ENCODE results near the gene GUSB.
"Not testable (repeated sequence)": the region's sequence is repeated elsewhere in the genome, so short reads cannot be mapped to it uniquely, and the experiment has no call there.

GUSB gene

DNA sequence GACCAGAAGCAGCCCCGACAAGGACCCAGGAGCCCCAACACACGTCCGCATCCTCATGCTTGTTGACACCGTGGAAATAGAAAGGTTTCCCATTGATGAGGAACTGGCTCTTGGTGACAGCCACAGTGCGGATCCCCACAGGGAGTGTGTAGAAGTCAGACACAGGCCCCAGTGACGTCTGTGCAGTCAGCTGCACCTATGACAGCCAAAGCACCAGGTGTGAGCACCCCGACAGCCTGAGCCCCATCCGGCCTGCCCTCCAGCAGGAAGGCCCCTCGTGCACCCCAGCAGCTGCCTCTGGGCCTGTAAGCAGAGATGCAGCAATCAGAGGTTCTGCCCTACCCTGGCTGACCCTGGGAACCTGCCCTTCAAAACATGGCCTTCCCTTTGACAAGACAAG lies 7.1 kb downstream of the GUSB start:
- DNase-seq: no peak

DNA sequence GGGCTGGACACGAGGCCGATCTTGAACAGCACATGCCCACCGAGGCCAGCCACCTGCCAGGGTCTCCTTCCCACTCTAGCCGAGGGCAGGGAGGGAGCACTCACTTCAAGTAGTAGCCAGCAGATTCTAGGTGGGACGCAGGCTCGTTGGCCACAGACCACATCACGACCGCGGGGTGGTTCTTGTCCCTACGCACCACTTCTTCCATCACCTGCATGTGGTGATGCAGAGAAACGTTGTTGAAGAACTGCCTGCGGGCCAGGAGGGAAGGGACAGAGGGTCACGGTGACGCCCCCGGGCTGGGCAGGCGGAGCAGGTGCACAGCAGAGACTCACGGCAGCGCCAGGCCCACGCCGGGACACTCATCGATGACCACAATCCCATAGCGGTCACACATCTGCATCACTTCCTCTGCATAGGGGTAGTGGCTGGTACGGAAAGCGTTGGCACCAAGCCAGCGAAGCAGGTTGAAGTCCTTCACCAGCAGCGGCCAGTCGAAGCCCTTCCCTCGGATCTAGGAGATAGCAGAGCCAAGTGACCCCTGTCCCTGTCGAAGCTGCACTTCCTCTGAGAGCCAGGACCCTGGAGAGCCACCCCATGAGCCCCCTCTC lies 7.7 kb downstream of the GUSB start:
- DNase-seq: no peak

DNA sequence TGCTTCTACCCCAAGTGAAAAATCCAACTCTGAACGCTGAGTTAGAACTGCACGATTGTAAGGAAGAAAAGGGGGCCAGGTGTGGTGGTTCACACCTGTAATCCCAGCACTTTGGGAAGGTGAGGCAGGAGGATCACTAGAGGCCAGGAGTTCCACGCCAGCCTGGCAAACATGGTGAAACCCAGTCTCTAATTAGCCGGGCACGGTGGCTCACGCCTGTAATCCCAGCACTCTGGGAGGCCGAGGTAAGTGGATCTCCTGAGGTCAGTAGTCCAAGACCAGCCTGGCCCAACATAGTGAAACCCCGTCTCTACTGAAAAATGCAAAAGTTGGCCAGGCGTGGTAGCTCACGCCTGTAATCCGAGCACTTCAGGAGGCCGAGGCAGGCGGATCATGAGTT lies 9.0 kb downstream of the GUSB start:
- DNase-seq: no peak

DNA sequence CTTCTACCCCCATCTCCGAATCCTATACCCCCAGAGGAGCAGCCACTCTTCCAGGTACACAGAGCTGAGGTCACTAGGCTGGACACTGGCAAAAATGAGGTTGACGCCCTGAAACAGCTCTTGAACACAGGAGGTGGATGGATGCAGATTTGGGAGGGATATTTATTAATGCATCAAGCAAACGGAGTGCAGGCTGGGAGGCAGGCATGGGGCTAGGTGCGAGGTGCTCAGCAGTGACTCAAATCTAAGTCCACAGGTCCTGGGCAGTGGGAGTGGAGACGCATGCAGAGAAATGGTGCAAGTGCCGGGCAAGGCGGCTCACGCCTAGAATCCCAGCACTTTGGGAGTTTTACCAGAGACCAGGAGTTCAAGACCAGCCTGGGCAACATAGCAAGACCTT lies 11.0 kb downstream of the GUSB start:
- no peak for DNase-seq

DNA sequence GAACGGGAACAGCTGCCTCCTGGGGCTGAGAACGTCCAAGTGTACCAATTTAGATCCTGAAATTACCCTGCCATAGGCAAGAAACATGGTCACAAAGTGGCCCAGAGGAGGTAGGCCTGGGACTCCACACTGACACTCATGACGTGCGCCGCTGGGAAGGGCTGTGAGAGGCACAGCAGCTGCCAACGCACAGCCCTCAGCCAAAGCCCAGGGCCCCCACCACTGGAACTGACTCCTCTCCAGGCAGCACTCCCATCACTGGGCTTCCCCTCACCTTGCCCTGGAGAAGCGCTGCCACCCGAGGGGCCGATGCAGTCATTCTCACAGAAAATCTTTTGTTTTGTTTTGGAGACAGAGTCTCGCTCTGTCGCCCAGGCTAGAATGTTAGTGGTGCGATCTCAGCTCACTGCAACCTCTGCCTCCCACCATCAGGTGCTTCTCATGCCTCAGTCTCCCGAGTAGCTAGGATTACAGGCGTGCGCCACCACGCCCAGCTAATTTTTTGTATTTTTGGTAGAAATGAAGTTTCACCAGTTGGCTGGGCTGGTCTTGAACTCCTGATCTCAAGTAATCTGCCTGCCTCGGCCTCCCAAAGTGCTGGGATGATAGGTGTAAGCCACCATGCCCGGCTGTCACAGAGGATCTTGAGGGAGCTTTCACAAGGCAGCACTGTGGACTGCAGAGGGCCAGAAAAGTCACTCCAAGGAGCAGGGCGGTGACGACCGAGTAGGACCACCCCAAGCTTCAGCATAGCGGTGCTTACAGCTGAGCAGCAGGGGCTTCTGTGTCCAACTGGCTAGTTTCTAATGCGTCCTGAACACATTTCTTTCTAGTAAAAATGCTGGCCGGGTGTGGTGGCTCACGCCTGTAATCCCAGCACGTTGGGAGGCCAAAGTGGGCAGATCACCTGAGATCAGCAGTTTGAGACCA lies 13.5 kb downstream of the GUSB start:
- no peak for DNase-seq

DNA sequence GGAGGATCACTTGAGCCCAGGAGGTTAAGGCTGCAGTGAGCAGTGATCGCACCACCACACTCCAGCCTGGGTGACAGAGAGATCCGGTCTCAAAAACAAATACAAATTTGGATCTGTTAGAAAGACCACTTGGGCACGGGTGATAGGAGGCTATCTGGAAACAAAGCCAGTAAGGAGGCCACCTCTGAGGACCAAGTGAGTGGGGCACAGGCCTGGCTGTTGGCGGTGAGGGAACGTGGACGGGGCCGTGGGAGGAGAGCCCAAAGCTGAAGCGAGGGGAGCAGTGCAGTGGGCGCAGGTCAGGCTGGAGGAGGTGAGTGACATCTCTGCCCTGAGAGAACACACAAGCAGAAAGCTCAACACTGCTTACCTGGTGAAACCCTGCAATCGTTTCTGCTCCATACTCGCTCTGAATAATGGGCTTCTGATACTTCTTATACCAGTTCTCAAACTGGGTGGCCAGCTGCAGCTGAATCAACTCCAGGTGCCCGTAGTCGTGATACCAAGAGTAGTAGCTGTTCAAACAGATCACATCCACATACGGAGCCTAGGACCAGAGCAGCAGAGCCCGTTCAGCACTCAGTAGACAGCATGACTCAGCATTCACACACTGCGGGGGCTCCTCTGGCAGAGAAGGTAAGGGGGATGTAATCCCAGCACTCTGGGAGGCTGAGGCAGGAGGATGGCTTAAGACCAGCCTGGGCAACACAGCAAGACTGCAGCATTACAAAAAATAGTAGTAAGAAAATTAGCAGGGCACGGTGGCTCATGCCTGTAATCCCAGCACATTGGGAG lies 14.5 kb downstream of the GUSB start:
- DNase-seq: no peak

DNA sequence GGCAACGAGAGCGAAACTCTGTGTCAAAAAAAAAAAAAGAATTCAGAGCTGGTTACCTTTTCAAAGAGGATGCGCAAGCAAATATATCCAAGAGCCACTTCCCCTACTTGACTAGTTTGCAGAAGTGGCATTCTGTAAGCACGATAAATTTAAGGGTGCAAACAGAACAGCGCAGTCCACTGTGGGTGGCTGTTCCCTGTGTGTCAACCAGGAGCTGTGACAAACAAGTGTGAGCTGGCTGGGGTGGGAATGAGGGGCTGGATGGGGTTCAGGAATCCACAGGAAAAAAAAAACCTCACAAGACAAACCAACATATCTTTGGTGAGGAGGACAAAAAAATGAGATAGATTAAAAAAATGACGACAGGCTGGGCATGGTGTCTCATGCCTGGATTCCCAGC lies 15.9 kb downstream of the GUSB start:
- DNase-seq: no peak

DNA sequence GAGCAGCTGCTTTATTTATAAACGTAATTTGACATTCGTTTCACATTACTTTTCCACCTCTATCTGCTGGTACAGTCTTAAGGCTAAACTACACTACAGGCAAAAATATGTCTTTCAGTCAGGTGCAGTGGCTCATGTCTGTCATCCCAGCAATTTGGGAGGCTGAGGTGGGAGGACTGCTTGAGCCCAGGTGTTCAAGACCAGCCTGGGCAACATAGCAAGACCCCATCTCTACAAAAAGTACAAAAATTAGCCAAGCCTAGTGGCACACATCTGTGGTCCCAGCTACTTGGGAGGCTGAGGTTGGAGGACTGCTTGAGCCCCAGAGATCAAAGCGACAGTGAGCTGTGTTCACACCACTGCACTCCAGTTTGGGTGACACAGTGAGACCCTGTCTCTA lies 17.3 kb downstream of the GUSB start:
- DNase-seq: not testable (repeated sequence)

DNA sequence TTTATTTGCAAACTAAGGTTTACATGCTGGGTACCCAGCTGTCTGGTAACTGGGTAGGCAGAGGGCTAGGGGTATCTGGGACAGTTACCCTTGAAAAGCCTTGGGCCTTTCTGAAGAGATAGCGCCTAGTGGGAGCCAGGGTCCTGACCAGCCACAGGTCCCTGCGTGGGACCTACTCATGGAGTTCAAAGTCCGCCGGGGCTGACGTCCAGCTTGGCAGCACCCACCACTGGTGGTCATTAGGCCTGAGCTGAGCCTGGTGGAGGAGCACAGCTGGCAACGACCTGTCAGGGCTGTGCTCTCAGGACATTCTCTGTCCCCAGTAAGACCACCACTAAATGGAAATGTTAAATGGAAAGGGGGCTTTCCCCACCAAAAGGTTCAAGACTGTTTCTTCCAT lies 20.0 kb downstream of the GUSB start:
- DNase-seq: no peak

DNA sequence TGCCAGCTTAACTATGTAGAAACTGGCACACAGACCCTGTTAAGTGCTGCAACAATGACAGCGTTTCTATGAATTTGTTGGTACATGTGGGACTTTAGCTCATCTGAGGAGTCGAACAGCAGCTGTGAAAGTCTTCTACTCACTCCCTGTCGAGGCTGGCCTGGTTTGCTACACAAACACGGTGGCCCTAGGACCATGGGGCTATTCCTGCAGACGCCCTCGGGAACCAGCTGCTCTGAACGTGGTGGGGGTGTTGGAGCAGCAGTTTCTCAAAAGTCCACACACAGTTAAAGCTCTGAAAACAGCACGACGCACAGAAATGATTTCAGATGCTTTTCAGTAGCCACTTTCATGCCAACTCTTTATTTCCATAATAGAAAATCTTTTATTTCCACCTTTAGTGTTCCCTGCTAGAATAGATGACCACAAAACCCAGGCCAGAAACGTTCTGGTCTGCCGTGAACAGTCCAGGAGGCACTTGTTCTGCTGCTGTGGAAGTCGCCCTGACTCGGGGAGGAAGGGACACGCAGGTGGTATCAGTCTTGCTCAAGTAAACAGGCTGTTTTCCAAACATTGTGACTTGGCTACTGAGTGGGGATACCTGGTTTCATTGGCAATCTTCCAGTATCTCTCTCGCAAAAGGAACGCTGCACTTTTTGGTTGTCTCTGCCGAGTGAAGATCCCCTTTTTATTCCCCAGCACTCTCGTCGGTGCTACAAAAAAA lies 21.5 kb downstream of the GUSB start:
- no peak for DNase-seq

DNA sequence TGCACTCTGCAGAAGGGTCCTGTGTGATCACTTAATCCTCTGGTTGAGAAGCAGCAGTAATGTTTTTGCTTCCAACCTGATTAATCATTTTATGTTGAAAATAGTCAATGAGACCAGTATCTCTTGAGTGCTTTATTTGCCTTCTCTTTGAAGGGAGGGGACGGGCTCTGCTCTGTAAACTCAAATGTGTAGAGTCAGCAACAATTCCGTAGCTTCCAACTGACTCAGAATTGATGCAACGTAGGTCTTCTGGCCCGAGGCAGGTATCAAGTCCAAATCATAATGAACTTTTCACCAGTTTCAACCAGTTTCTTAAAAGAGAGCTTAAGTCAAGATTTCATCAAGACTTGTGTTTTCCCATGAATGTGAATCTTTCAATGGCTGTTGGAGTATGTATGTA lies 26.3 kb downstream of the GUSB start:
- no peak for DNase-seq

DNA sequence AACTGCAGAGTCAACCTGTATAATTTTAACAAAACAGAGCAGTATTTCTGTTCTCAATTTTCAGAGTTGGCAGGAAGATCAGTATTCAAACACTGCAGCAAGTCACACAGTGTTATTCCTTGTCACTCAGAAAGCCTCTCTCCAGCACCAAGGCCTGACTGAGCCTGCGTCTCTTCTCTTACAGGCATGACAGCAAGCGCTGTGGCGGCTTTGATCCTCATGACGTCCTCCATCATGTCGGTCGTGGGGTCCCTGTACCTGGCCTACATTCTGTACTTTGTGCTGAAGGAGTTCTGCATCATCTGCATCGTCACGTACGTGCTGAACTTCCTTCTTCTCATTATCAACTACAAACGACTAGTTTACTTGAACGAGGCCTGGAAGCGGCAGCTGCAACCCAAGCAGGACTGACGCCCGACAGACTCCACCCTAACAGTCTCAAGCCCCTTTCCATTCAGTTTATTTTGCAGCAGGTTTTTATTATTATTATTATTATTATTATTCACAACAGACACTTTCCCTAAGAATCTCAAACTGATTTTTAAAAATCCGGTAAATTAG lies 28.0 kb downstream of the GUSB start:
- no peak for DNase-seq

DNA sequence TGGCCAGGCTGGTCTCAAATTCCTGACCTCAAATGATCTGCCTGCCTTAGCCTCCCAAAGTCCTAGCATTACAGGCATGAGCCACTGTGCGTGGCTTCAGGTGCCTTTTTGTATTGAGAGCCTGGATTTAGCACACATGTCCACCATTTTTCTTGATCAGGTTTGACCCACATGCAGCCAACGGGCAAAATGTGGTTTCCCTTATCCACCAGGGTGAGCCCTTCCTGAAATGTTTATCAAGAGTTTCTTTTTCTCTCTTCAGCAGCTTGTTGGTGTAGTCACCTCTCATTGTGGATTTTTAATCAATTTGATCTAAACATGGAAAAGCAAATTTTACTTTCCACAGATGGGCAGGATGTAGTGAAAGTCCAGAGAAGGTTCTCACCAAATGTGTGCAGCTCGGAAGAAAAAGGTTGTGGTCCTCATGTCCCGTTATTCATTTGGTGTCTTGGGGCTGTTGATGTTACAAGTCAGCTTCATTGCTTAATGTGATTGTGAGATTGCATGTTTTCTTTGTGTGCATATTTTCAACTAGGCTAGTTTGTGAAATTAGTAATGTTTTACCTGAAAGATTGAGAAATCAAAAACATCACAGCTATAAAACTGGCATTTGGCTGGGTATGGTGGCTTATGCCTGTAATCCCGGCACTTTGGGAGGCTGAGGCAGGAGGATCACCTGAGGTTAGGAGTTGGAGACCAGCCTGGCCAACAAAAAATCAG lies 28.9 kb downstream of the GUSB start:
- no peak for DNase-seq

DNA sequence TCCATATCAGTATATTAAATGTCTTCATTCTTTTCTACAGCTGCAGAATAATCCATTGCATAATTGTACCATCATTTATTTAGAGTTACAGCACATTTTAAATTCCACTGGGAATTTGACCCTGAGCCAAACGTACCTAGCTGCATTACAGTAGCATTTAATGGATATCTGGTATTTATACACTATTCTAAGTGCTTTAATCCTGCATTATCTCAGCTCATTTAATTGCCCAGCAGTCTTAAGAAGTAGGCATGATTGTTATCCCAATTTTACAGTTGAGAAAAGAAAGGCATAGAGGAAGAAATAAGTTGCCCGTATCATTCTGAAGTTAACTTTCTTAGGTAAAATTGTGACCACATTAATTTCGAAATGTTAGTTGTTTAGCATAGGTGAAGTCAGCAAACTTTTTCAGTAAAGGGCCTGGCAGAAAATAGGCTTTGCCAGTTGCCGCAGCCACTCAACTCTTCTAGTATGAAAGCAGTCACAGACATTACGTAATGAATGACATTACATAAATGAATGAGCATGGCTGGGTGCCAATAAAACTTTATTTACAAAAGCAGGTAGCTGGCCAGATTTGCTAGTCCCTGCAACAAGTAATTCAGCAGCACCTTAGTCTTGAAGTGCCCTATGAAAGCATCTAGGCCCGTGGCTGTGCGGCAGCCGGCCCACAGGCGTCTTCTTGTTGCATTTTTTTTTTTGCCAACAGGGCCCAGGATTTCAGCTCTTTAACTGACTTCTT lies 30.0 kb downstream of the GUSB start:
- DNase-seq: no peak

DNA sequence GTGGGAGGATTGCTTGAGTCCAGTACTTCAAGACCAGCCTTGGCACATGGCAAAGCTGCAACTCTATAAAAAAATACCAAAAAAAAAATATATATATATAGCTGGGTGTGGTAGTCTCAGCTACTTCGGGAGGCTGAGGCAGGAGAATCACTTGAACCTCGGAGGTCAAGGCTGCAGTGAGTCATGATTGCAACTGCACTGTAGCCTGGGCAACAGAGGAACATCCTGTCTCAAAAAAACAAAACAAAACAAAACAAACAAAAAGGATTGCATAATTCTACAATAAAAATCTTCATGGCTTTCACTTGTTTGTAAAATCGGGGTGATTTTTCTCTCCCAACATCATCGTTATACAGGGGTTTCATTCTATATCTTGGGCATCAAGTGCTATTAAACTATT lies 35.1 kb downstream of the GUSB start:
- no peak for DNase-seq

DNA sequence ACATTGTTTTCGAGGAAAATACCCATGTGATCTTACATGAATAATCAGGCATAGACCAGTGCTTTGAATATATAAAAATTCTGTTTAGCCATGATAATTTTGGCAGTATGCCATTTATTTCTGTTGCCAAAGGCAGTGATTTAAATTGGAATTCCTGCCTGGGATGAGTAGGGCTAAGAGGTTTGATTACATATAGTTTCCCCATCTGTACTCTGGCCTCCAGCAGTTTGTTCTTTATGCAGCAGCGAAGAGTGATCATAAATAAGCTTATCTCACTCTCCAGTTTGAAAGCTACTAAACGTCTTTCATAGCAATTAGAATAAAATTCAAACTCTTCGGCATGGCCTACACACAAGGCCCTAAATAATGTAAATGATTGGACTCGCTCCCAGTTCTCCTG lies 36.2 kb downstream of the GUSB start:
- DNase-seq: not testable (repeated sequence)

DNA sequence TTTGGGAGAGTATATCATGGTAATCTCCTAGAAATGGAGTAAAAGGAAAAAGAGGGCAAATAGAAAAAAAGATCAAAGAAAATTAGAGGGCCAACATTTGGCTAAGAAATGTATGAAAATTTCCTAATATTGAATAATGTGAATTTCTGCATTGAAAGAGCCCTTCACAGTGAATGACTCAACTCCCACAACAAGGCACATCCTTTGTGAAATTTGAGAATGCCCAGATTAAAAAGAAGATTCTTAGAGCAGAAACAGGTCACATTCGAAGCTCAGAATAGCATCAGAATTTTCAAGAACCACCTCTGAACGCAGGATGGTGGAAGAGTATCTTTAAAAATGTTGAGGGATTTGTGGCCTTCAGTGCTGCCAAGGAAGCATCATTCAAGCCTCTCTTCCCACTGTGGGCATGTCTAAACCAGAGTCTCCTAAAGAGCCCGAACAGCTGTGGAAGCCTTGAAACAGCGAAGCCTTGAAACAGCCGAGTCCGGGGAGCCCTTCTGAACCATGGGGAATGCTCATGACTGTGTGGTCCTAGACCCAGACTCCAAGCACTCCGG lies 43.6 kb downstream of the GUSB start:
- DNase-seq: peak; percentile 27

DNA sequence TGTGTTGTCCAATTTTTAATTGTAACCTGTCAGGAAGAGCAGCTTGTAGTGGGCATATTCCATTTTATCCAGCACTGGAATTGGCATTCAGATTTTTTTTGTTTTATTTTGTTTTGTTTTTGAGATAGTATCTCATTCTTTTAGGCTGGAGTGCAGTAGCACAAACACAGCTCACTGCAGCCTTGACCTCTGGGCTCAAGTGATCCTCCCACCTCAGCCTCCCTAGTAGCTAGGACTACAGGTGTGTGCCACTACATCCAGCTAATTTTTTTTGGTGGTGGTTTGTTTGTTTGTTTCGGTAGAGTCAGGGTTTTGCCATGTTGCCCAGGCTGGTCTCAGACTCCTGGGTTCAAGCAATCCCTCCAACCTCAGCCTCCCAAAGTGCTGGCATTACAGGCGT lies 44.7 kb downstream of the GUSB start:
- no peak for DNase-seq

DNA sequence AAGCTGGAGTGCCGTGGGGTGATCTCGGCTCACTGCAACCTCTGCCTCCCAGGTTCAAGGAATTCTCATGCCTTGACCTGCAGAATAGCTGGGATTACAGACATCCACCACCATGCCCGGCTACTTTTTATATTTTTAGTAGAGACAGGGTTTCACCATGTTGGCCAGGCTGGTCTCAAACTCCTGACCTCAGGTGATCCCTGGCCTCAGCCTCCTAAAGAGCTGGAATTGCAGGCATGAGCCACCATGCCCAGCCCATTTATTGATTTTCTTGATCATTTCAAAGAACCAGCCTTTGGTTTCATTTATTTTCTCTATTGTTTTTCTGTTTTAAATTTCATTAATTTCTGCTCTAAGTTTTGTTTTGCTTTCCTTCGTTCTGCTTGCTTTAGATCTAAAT lies 50.3 kb downstream of the GUSB start:
- DNase-seq: no peak

DNA sequence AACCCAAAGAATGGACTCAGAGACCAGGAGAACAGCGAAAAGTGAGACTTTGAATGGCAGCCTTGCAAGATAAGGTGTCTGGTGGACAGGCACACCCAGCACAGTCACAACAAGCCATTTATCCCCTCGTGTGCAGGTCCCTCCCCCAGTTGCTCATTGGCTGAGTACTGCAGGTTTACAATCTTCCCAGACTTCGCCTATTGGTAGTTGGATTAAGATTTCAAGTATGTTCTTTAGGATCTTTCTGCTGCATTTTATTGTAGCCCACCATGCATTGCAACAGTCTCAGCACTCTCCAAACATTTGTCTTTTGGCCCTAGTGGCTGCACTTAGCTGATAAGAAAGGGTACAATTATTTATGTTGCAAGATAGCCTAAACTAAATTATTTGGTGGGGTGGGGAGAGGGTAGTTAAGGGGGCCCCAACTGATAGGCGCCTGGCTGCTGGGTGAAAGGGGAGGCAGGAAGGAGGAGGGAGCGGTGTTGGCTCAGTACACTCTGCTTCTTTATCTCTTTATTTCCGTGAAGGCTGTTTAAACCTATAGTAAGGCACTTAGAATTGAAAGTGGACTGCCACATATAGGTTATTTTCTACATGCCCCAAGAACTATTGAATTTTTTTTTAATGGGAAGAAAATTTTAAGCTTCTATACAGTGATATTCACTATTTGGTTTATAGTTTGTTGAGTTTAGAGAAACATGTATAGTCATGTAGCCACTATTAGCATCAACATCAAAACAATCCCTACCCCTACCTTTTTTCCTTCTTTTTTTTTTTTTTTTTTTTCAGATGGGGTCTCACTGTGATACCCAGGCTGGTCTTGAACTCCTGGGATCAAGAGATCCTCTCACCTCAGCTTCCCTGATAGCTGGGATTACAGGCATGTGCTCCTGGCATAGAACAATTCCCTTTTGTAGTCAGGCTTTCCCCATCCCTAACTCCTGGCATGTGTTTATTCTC lies 54.2 kb downstream of the GUSB start:
- DNase-seq: no peak
